Liver (tissue), 9 donors: ENCODE data around the gene SEC24D. TPM values are rescaled to one million over a fixed set of nuclear protein-coding genes. Genes with fewer than 3 reads are reported as not detected.
"Not testable (repeated sequence)": the region's sequence is repeated elsewhere in the genome, so short reads cannot be mapped to it uniquely, and the experiment has no call there.

Experiments
- DNase-seq: peaks from one replicate; pipeline ENCODE4 v3.0.0-alpha.2; 2017; ENCODE audit warnings: low spot score
- H3K27ac ChIP-seq, 2 donors: one replicate each; pipeline ENCODE4 v1.7.0; 2013; ENCODE audit warnings: inconsistent platforms in 2 of 2, low read length in 2 of 2, control low read depth in 1 of 2, low read depth in 1 of 2, mild to moderate bottlenecking in 1 of 2
- H3K27me3 ChIP-seq, 4 donors: one replicate each; pipeline versions ENCODE4 v1.6.1 to v1.7.0; 2013; ENCODE audit warnings: low read length in 3 of 4, inconsistent platforms in 1 of 4, mild to moderate bottlenecking in 1 of 4, moderate library complexity in 1 of 4; ENCODE audit not compliant: control insufficient read depth in 4 of 4, insufficient read depth in 4 of 4
- H3K36me3 ChIP-seq, 4 donors: one replicate each; pipeline versions ENCODE4 v1.6.1 to v1.7.0; 2013; ENCODE audit warnings: low read length in 3 of 4, mild to moderate bottlenecking in 3 of 4, low read depth in 1 of 4, moderate library complexity in 1 of 4; ENCODE audit not compliant: control insufficient read depth in 4 of 4, insufficient read depth in 3 of 4
- H3K4me1 ChIP-seq, 4 donors: one replicate each; pipeline versions ENCODE4 v1.6.1 to v1.7.0; 2013; ENCODE audit warnings: low read length in 3 of 4, mild to moderate bottlenecking in 3 of 4, moderate library complexity in 1 of 4; ENCODE audit not compliant: control insufficient read depth in 4 of 4, insufficient read depth in 4 of 4
- H3K4me3 ChIP-seq, 3 donors: one replicate each; pipeline versions ENCODE4 v1.6.1 to v1.7.0; 2013; ENCODE audit warnings: low read length in 3 of 3, control low read depth in 1 of 3, low read depth in 1 of 3, mild to moderate bottlenecking in 1 of 3
- H3K9ac ChIP-seq, 2 donors: one replicate each; pipeline ENCODE4 v1.7.0; 2013; ENCODE audit warnings: low read length in 2 of 2, mild to moderate bottlenecking in 2 of 2, moderate library complexity in 2 of 2, control low read depth in 1 of 2, low read depth in 1 of 2
- H3K9me3 ChIP-seq, 4 donors: one replicate each; pipeline versions ENCODE4 v1.6.1 to v1.7.0; 2013; ENCODE audit warnings: low read length in 3 of 4; ENCODE audit not compliant: control insufficient read depth in 4 of 4
- EGR1 ChIP-seq, 2 donors: IDR thresholded peaks; 2 replicates each; pipeline ENCODE4 v1.6.1; 2016 to 2018; ENCODE audit warnings: antibody characterized with exemption in 2 of 2, low read depth in 2 of 2
- FOXA2 ChIP-seq: IDR thresholded peaks from 2 replicates; pipeline ENCODE4 v1.6.1; 2016; ENCODE audit warnings: antibody characterized with exemption
- GABPA ChIP-seq, 2 donors: IDR thresholded peaks in 1 of 2; conservative IDR thresholded peaks in 1 of 2; 2 replicates each; pipeline ENCODE4 v1.6.1; 2016; ENCODE audit warnings: antibody characterized with exemption in 2 of 2, mild to moderate bottlenecking in 1 of 2, moderate library complexity in 1 of 2
- NR2F2 ChIP-seq: IDR thresholded peaks from 2 replicates; pipeline ENCODE4 v1.6.1; 2016; ENCODE audit warnings: antibody characterized with exemption
- RAD21 ChIP-seq, 2 donors: IDR thresholded peaks; 2 replicates each; pipeline ENCODE4 v1.6.1; 2016; ENCODE audit warnings: antibody characterized with exemption in 2 of 2, mild to moderate bottlenecking in 2 of 2
- SP1 ChIP-seq: IDR thresholded peaks from 2 replicates; pipeline ENCODE4 v1.6.1; 2018; ENCODE audit warnings: antibody characterized with exemption, mild to moderate bottlenecking
- WGBS: extraction: QIAGEN DNeasy Blood & Tissue Kit; methylation state at CpG from one replicate; pipeline ENCODE4 v1.1.7; 2013; 5-methylcytosine and 5-hydroxymethylcytosine counted together
- polyA plus RNA-seq, 2 donors: library from polyadenylated mRNA; stranded (reverse) in 1 of 2; unstranded in 1 of 2; fragments of 200-250 nt in 1 of 2; fragments of >200 nt in 1 of 2; fragmentation: Nextera tagmentation in 1 of 2; extraction: Ambion mirVana in 1 of 2; gene quantifications; one replicate each; pipeline versions ENCODE4 v1.2.1 to v1.2.3, GENCODE V29; 2013 to 2015
- total RNA-seq, 2 donors: library from RNA; depleted of rRNA; stranded (reverse); fragments of >200 nt; gene quantifications; one replicate each; pipeline ENCODE4 v1.2.3, GENCODE V29; 2014
- TF ChIP-seq, protein P1 (sequence below): IDR thresholded peaks from 2 replicates; pipeline ENCODE4 v1.6.1; 2016; ENCODE audit warnings: antibody characterized with exemption
- donor health status: healthy.
- donor health status: healthy.
- donor health status: healthy.
- donor health status: healthy.
- donor health status: healthy.

The SEC24D gene
- total and polyA plus RNA-seq, 4 donors = 16.0 to 80.8 (median 33.7) TPM

DNA sequence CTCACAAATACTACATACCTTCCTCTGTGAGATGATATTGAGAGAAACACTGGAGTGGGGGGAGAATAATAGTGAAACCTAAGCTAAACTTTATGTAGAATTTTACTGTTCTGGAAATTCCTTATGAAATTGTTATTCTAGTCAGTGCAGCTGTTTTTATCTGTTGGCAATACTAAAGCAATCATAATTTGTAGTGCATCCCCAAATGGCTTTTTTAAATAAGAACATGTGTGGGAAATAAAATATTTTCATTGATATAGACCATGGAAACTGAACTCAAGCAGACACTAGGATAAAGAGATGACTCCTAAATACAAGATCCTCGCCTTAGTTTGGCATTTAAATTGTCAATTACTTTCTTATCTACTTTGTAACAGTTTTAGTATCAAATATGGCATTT is 51.1 kb downstream of the SEC24D start:
- Histone ChIP-seq H3K27me3 (no peaks in the 10 kb centered on the region), H3K4me3 (no peak overlapping the region), H3K36me3 (peaks cover 10 to 18% (median 12%) of the 10 kb centered on the region in 4 donors), H3K9me3 (no peaks in the 10 kb centered on the region), H3K4me1 (no peaks in the 10 kb centered on the region), H3K9ac (no peak overlapping the region), H3K27ac (no peak overlapping the region)
- no peak for TF ChIP-seq RAD21 (IDR thresholded peaks at IDR 0.05)
- no peak for TF ChIP-seq FOXA2
- TF ChIP-seq GABPA (IDR thresholded peaks at IDR 0.05 in 1 of 2, conservative IDR thresholded peaks at IDR 0.05 in 1 of 2) = no peak
- TF ChIP-seq SP1 = no peak
- no peak for TF ChIP-seq EGR1 (IDR thresholded peaks at IDR 0.05; ENCODE audit: low read depth in 2 of 2)
- DNase-seq = no peak
- 94% methylated on average over 1 of the region's 1 CpG for WGBS

DNA sequence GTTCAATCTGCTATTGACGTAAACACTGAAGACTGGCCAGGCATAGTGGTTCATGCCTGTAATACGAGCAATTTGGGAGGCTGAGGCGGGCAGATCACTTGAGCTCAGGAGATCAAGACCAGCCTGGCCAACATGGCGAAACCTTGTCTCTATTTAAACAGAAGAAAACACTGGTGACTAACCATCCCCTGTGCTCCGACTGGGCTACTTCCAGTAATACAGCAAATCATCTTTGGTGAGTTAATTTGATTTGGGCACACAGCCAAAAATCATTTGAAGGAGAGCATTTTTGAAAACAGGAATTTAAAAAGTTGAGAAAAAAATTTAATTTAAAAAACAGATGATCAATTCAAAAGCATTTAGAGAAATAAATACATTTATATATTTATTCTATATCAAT is 52.0 kb downstream of the SEC24D start:
- Histone ChIP-seq H3K9ac (no peak overlapping the region), H3K4me1 (no peaks in the 10 kb centered on the region), H3K9me3 (no peaks in the 10 kb centered on the region), H3K36me3 (peaks cover 9 to 13% (median 10%) of the 10 kb centered on the region in 4 donors), H3K27me3 (no peaks in the 10 kb centered on the region), H3K27ac (no peak overlapping the region), H3K4me3 (no peak overlapping the region)
- TF ChIP-seq, protein P1, sequence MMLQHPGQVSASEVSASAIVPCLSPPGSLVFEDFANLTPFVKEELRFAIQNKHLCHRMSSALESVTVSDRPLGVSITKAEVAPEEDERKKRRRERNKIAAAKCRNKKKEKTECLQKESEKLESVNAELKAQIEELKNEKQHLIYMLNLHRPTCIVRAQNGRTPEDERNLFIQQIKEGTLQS = no peak
- TF ChIP-seq NR2F2 = no peak
- DNase-seq = no peak
- WGBS = 91% methylated on average over 5 of the region's 5 CpGs

DNA sequence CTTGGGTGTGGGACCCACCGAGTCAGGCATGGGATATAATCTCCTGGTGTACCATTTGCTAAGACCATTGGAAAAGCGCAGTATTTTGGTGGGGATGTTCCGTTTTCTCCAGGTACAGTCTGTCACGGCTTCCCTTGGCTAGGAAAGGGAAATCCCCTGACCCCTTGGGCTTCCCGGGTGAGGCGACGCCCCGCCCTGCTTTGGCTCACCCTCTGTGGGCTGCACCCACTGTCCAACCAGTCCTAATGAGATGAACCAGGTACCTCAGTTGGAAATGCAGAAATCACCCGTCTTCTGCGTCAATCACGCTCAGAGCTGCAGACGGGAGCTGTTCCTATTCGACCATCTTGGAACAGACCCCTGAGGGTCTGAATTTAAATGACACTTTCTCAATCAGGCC is 53.0 kb downstream of the SEC24D start:
- H3K36me3 ChIP-seq = peaks cover 7 to 11% (median 10%) of the 10 kb centered on the region in 4 donors
- H3K4me3 ChIP-seq, DNase-seq, H3K27ac ChIP-seq, H3K9ac ChIP-seq, H3K4me1 ChIP-seq, H3K27me3 ChIP-seq, H3K9me3 ChIP-seq: not testable (repeated sequence)
- WGBS = over 99% methylated on average over 13 of the region's 13 CpGs

DNA sequence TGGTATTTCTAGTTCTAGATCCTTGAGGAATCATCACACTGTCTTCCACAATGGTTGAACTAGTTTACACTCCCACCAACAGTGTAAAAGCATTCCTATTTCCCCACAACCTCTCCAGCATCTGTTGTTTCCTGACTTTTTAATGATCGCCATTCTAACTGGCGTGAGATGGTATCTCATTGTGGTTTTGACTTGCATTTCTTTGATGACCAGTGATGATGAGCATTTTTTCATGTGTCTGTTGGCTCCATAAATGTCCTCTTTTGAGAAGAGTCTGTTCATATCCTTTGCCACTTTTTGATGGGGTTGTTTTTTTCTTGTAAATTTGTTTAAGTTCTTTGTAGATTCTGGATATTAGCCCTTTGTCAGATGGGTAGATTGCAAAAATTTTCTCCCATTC is 58.3 kb downstream of the SEC24D start:
- not testable (repeated sequence) for H3K4me3 ChIP-seq, DNase-seq, H3K9me3 ChIP-seq, H3K4me1 ChIP-seq, H3K36me3 ChIP-seq, H3K27ac ChIP-seq, H3K27me3 ChIP-seq, H3K9ac ChIP-seq
- WGBS = 98% methylated on average over 2 of the region's 2 CpGs

DNA sequence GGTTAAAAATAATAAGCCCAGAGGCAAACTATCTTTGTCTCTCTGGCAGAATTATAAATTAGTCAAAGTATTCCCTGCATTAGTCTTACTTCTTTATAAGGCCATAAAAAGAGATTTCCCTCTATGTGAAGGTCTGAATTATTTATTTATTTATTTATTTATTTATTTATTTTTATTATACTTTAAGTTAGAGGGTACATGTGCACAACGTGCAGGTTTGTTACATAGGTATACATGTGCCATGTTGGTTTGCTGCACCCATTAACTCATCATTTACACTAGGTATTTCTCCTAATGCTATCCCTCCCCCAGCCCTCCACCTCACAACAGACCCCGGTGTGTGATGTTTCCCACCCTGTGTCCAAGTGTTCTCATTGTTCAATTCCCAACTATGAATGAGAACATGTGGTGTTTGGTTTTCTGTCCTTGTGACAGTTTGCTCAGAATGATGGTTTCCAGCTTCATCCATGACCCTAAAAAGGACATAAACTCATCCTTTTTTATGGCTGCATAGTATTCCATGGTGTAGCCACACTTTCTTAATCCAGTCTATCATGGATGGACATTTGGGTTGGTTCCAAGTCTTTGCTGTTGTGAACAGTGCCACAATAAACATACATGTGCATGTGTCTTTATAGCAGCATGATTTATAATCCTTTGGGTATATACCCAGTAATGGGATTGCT is 58.8 kb downstream of the SEC24D start:
- H3K9me3 ChIP-seq, H3K4me3 ChIP-seq, H3K36me3 ChIP-seq, H3K4me1 ChIP-seq, H3K9ac ChIP-seq, DNase-seq, H3K27me3 ChIP-seq, H3K27ac ChIP-seq: not testable (repeated sequence)
- 90% methylated on average over 2 of the region's 2 CpGs for WGBS
